ENCODE measurements around the gene R3HDM2.
"Not testable (repeated sequence)": the region's sequence is repeated elsewhere in the genome, so short reads cannot be mapped to it uniquely, and the experiment has no call there.

GRCh38 chr12:57336299-57336698, 94.5 kb downstream of the R3HDM2 start:
- TF ChIP-seq CTCF, POLR2A (IDR thresholded peaks at IDR 0.05): not testable (repeated sequence)

Measured in adrenal gland (tissue), 5 donors.